Measurements from ENCODE around the gene IVL.

The IVL gene

GRCh38 chr1:152946248-152946647 is 37.9 kb downstream of the IVL start:
- no peak overlapping the region for H3K4me3 Mint-ChIP-seq
- H3K4me1 Mint-ChIP-seq = no peaks in the 10 kb centered on the region
- H3K27me3 Mint-ChIP-seq (ENCODE audit: low read depth, poor library complexity) = peaks cover 2% of the 10 kb centered on the region
- no peak for DNase-seq
- H3K36me3 Mint-ChIP-seq (ENCODE audit: low read depth) = no peaks in the 10 kb centered on the region
- H3K27ac Mint-ChIP-seq = no peak overlapping the region
- TF ChIP-seq CTCF (IDR thresholded peaks at IDR 0.05) = no peak
- H3K9me3 Mint-ChIP-seq = peaks cover 31% of the 10 kb centered on the region

- DNase-seq = no peak
- TF ChIP-seq CTCF (IDR thresholded peaks at IDR 0.05) = no peak
- Mint-ChIP-seq H3K4me3 (no peak within 1 kb of the TSS), H3K27me3 (ENCODE audit: low read depth, poor library complexity) (peaks cover 7% of the 10 kb centered on the region), H3K4me1 (no peaks in the 10 kb centered on the region), H3K9me3 (peaks cover 34% of the 10 kb centered on the region), H3K27ac (no peak within 1 kb of the TSS), H3K36me3 (ENCODE audit: low read depth) (no peaks in the 10 kb centered on the region)
Observed at GRCh38 chr1:152946651-152947256, 38.4 kb downstream of the IVL start, which contains the start of gene SPRR5. TSS of gene SPRR5 (plus strand) at chr1:152947206. CDS start at chr1:152948555, 1,349 bp downstream.

GRCh38 chr1:152951711-152952110 is 43.4 kb downstream of the IVL start:
- DNase-seq = no peak
- H3K9me3 Mint-ChIP-seq = peaks cover 43% of the 10 kb centered on the region
- no peak overlapping the region for H3K27ac Mint-ChIP-seq
- peaks cover 16% of the 10 kb centered on the region for H3K27me3 Mint-ChIP-seq (ENCODE audit: low read depth, poor library complexity)
- no peak for TF ChIP-seq CTCF (IDR thresholded peaks at IDR 0.05)
- H3K4me1 Mint-ChIP-seq = no peaks in the 10 kb centered on the region
- no peak overlapping the region for H3K4me3 Mint-ChIP-seq
- no peaks in the 10 kb centered on the region for H3K36me3 Mint-ChIP-seq (ENCODE audit: low read depth)

- H3K4me1 Mint-ChIP-seq = no peaks in the 10 kb centered on the region
- H3K27me3 Mint-ChIP-seq (ENCODE audit: low read depth, poor library complexity) = peaks cover 16% of the 10 kb centered on the region
- no peak for DNase-seq
- H3K4me3 Mint-ChIP-seq = no peak overlapping the region
- peaks cover 41% of the 10 kb centered on the region for H3K9me3 Mint-ChIP-seq
- no peaks in the 10 kb centered on the region for H3K36me3 Mint-ChIP-seq (ENCODE audit: low read depth)
- H3K27ac Mint-ChIP-seq = no peak overlapping the region
- TF ChIP-seq CTCF (IDR thresholded peaks at IDR 0.05) = no peak
Observed at GRCh38 chr1:152953761-152954160, 45.4 kb downstream of the IVL start.

GRCh38 chr1:152954436-152954835 is 46.1 kb downstream of the IVL start:
- H3K4me3 Mint-ChIP-seq = no peak overlapping the region
- H3K27me3 Mint-ChIP-seq (ENCODE audit: low read depth, poor library complexity) = peaks cover 16% of the 10 kb centered on the region
- no peak overlapping the region for H3K27ac Mint-ChIP-seq
- H3K4me1 Mint-ChIP-seq = no peaks in the 10 kb centered on the region
- H3K9me3 Mint-ChIP-seq = peaks cover 42% of the 10 kb centered on the region
- no peak for DNase-seq
- TF ChIP-seq CTCF (IDR thresholded peaks at IDR 0.05) = no peak
- no peaks in the 10 kb centered on the region for H3K36me3 Mint-ChIP-seq (ENCODE audit: low read depth)

- H3K36me3 Mint-ChIP-seq (ENCODE audit: low read depth) = no peaks in the 10 kb centered on the region
- TF ChIP-seq CTCF (IDR thresholded peaks at IDR 0.05) = no peak
- H3K27ac Mint-ChIP-seq = no peak overlapping the region
- DNase-seq = no peak
- no peaks in the 10 kb centered on the region for H3K4me1 Mint-ChIP-seq
- peaks cover 2% of the 10 kb centered on the region for H3K27me3 Mint-ChIP-seq (ENCODE audit: low read depth, poor library complexity)
- H3K4me3 Mint-ChIP-seq = no peak overlapping the region
- H3K9me3 Mint-ChIP-seq = peaks cover 37% of the 10 kb centered on the region
Observed at GRCh38 chr1:152957561-152957960, 49.2 kb downstream of the IVL start.

All from nephron progenitor cell (in vitro differentiated cells).